Measurements from ENCODE around the gene ATP1B3.
"Not testable (repeated sequence)": the region's sequence is repeated elsewhere in the genome, so short reads cannot be mapped to it uniquely, and the experiment has no call there.

The ATP1B3 gene

GRCh38 chr3:141901914-141902313 lies 25.5 kb downstream of the ATP1B3 start:
- no peak for DNase-seq (ENCODE audit: extremely low read depth in 1 of 2, low read depth in 1 of 2)

GRCh38 chr3:141904203-141904602 lies 27.8 kb downstream of the ATP1B3 start:
- no peak for DNase-seq (ENCODE audit: extremely low read depth in 1 of 2, low read depth in 1 of 2)

- no peak for DNase-seq (ENCODE audit: extremely low read depth in 1 of 2, low read depth in 1 of 2)
Observed at GRCh38 chr3:141905129-141905528, 28.7 kb downstream of the ATP1B3 start.

DNA sequence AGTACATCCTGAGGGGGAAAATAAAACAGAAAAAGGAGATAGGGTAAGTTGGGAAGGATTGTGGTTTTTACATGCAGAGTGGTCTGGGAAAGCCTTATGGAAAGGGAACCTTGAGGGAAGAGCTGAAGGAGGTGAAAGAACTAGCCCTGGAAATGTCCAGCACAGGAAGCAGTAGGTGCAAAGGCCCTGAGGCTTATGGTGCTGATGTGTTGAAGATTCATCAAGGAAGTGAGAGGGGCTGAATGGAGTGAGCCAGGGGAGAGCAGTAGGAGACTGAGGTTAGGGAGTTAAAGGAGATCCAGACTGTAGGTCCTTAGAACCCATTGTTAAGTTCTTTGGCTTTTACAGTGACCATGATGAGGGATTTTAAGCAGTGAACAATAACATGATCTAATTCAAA lies 33.0 kb downstream of the ATP1B3 start:
- DNase-seq (ENCODE audit: extremely low read depth in 1 of 2, low read depth in 1 of 2) = no peak

DNA sequence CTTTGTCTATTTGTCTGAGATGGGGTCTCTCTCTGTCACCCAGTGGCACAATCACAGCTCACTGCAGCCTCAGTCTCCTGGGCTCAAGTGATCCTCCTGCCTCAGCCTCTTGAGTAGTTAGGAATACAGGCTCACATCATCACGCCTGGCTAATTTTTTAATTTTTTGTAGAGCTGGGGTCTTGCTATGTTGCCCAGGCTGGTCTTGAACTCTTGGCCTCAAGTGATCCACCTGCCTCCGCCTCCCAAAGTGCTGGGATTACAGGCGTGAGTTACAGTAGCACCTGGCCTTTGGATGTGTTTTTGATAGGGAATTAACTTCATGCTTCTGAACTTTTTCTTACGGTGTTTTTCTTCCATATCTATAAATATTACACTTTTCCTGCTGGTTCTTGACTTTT lies 33.5 kb downstream of the ATP1B3 start:
- DNase-seq (ENCODE audit: extremely low read depth in 1 of 2, low read depth in 1 of 2) = not testable (repeated sequence)

DNA sequence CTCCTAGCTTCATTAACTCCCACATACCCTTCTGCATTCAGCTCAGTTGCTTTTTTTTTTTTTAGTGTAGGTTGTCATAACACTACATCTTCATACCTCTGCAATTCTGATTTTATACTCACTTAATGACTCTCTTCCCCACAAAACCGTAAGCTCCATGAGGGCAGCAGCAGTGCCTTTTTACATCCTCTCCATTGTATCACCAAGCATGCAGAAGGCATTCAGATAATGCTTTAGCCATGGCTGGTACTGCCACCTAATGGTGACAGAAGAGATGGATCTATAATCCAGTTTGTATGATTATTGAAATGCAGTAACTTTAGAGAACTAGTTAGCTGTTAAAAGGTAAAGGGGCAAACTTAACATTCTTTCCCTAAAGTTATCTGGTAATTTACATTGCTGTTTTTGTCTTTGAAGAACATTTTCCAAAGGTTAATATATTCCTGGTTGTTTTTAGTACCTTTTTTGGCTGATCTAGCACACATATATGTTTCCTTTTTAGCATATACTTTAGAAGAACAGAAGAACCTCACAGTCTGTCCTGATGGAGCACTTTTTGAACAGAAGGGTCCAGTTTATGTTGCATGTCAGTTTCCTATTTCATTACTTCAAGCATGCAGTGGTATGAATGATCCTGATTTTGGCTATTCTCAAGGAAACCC lies 36.8 kb downstream of the ATP1B3 start:
- DNase-seq (ENCODE audit: extremely low read depth in 1 of 2, low read depth in 1 of 2) = no peak

DNA sequence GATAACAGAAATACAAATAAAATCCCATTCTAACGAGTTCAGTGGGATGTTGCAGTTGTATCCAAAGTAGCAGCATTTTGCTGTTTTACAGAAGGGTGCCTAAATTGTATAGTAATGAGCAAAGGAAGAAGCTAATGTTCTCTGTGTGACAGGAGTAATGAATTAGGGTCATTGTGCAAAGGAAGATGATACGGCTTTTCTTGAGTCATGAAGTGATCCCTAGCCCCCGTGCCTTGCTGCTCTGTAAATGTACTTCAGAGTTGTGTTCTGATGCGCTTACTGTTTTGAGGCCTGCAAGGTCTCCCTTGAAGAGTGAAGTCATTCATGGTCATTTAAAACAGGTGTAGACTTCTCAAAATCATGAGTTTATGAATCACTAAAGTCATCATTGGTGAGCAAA lies 37.9 kb downstream of the ATP1B3 start:
- DNase-seq (ENCODE audit: extremely low read depth in 1 of 2, low read depth in 1 of 2) = no peak

GRCh38 chr3:141915016-141915415 lies 38.6 kb downstream of the ATP1B3 start:
- no peak for DNase-seq (ENCODE audit: extremely low read depth in 1 of 2, low read depth in 1 of 2)

DNA sequence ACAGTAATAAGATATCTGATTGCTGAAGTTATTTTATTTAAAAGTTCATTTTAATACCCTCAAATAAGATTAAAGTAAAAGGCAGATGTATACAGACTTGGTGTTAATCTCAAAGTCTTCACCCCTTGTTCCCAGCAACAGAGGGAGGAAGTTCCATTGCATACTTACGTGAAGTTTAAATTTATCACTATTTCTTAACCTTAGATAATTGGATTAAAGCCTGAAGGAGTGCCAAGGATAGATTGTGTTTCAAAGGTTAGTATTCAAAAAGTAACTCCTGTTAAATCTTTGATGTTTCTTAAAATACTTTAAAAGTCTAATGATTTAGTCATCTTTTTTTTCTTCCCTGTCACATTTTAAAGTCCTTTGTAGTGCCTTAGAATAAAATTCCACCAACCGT lies 39.3 kb downstream of the ATP1B3 start:
- DNase-seq (ENCODE audit: extremely low read depth in 1 of 2, low read depth in 1 of 2) = no peak

- DNase-seq (ENCODE audit: extremely low read depth in 1 of 2, low read depth in 1 of 2) = no peak
Observed at GRCh38 chr3:141920701-141921100, 44.3 kb downstream of the ATP1B3 start.

- no peak for DNase-seq (ENCODE audit: extremely low read depth in 1 of 2, low read depth in 1 of 2)
Observed at GRCh38 chr3:141921316-141921715, 44.9 kb downstream of the ATP1B3 start.

GRCh38 chr3:141925677-141926076 lies 49.2 kb downstream of the ATP1B3 start:
- DNase-seq (ENCODE audit: extremely low read depth in 1 of 2, low read depth in 1 of 2) = not testable (repeated sequence)

DNA sequence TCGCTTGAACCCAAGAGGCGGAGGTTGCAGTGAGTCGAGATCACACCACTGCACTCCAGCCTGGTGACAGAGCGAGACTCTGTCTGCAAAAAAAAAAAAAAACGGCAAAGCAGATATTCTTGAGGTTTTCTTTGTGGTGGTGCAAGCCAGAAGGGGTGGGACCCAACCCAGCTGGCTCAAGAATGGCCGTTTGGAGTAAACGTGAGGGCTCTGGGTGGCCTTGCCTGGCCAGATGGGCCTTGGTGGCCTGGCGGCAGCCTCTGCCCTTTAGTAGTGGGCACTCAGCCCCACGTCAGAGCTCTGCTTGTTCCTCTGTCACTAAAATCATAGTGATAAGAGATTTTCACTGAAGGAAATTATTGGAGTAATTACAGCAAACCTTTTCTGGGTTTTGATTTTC lies 50.5 kb downstream of the ATP1B3 start:
- DNase-seq (ENCODE audit: extremely low read depth in 1 of 2, low read depth in 1 of 2) = no peak

DNA sequence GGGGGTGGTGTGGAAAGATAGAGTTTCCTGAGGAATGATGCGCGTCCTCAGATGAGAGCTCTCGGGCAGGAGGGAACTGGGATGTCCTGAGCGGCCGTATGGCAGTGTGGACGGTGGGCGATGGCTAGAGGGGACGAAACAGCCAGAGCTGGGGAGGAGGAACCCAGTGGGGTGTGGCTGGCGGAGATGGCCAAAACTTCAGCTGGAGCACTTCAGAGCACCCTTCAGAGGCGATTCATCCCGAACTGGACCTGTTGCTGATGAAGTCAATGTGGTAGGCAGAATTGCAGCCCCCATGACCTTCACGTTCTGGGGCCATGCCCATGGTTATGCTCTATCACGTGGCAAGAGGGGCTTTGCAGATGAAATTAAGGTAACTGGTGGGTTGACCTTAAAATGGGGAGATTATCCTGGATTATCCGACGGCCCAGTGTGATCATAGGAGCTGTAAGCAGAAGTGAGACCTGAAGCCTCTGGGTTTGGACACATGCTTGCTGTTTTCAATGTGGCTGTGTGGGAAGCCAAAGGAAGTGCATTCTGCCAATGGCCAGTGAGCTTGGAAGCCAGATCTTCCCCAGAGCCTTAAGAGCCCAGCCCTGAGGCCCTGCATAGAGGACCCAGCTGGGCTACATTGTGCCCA lies 52.3 kb downstream of the ATP1B3 start:
- no peak for DNase-seq (ENCODE audit: extremely low read depth in 1 of 2, low read depth in 1 of 2)

DNA sequence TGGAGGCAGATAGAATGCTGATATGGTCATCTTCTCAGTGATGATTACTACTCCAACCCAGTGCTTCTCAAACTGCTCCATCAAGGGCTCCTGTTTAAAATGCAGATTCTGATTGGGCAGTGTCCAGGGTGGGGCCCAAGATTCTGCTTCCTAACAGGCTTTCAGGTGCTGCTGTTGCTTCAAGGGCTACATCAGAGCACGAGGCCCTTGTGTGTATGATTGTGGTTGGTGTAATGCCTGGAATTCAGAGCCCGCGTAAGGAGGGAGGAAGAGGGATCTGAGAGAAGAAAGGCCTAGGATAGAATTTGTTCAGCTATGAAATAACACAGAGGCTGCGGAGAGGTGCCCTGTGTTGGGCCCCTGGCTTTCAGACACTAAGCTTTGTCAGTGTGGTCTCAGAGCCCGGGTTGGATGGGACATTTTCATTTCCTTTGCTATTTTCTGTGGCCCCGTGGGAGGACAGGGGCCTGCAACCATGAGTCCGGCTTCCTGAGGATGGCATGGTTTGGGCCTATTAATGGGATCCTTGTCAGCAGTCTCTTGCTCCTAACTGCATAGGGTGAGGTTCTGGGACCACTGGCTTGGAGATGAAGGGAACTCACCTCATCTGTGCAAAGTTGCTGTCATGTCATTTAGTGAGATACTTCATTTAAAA lies 53.0 kb downstream of the ATP1B3 start:
- DNase-seq (ENCODE audit: extremely low read depth in 1 of 2, low read depth in 1 of 2) = no peak

DNA sequence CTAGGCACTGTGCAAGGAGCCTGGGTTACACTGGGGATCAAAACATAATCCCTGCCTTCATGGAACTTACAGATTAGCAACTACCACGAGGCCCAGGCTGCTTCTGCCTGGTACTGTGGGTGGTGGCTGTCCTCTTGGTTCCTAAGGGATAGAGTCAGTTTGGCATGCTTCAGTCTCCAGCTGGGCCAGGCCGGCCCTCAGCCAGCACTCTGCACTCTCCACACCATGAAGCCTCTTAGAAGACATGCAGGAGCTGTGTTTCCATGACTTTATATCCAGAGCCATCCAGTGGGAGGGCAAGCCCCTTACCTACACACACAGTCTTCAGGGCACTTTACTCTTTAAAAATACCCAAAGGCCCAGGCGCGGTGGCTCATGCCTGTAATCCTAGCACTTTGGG lies 54.4 kb downstream of the ATP1B3 start:
- no peak for DNase-seq (ENCODE audit: extremely low read depth in 1 of 2, low read depth in 1 of 2)

DNA sequence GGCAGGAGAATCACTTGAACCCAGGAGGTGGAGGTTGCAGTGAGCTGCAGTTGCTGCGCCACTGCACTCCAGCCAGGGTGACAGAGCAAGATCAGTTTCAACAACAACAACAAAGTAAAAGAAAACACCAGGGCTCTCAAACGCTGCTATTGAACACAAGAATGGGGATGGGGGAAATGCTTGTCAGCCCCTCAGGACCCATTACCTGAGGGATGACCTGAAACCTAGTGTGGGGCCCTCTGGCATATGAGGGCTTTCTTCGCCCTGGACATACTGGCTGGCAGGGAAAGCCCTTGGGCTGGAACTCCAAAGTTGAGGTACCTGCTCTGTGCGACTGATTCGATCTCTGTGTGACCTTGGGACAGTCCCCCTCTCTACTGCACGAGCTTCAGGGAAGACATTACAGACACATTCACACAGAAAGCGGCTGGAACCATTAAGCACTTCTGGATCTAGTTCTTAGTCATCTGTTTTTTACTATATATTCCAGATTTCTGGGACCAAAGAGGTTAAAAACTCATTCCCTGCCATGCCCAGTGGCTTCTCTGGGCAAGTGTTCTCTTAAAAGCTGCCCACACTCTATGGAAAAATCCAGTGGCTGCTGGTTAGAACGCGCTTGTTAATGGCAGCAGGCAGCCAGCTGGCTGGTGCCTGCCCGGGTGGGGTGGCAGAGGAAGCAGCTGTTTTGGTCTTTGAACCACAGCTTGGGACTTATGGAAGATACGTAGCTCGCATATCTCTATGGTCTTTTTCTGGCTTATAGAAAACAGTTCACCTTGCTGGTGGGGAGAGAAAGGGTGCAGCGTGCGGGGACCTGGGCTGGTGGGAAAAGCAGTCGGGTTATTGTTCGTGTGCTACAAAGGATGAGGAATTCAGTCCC lies 57.2 kb downstream of the ATP1B3 start:
- no peak for DNase-seq (ENCODE audit: extremely low read depth in 1 of 2, low read depth in 1 of 2)

DNA sequence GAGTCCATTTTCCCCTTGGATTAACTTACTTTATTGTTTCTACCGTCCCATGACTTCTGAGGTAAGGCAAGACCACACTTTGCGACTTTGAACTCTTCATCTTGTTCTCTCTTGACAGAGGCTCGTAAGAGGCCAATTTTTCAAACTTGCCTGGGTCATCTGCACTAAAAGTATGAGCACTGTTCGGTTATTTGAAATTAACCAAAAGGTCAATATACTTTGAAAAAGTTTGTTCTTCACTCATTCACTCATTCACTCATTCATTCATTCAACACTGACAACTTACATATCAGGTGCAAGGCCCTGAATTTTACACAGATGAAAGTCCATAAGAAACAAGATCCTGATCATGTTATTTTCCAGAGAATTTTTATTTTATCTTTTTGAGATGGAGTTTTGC lies 57.9 kb downstream of the ATP1B3 start:
- DNase-seq (ENCODE audit: extremely low read depth in 1 of 2, low read depth in 1 of 2) = no peak

GRCh38 chr3:141938011-141938500 lies 61.6 kb downstream of the ATP1B3 start:
- no peak for DNase-seq (ENCODE audit: extremely low read depth in 1 of 2, low read depth in 1 of 2)

DNA sequence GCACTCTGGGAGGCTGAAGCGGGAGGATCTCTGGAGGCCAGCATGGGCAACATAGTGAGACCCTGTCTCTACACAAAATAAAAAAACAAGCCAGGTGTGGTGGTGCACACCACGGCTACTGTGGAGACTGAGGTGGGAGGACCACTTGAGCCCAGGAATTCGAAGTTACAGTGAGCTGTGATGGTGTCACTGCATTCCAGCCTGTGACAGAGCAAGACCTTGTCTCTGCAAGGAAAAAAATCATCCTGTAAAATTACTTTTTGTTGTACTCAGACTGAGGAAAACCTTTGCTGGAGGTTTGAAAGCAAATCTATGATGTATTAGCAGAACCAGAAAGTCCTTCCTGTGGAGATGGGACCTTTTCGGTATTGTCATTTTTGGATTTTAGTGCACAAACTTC lies 63.3 kb downstream of the ATP1B3 start:
- DNase-seq (ENCODE audit: extremely low read depth in 1 of 2, low read depth in 1 of 2) = no peak

GRCh38 chr3:141940194-141940776 lies 63.8 kb downstream of the ATP1B3 start:
- DNase-seq (ENCODE audit: extremely low read depth in 1 of 2, low read depth in 1 of 2) = no peak

Measured in activated CD8-positive, alpha-beta memory T cell treated with anti-CD3 and anti-CD28 coated beads for 1 hour (primary cell).